NCI-H446 (cell line): ENCODE data around the gene ARRDC2.
A peak's percentile ranks its signal among the peaks of the same experiment; 100 is the strongest.

Experiments used
- DNase-seq, 2 experiments: peaks; one replicate each; lab custom pipeline; 2025; lab: John Stamatoyannopoulos, UW

ARRDC2 gene

GRCh38 chr19:18058208-18059009 is 50.4 kb downstream of the ARRDC2 start:
- peak; percentile 63 to 86 for DNase-seq

- DNase-seq: no peak
These were observed 51.3 kb downstream of the ARRDC2 start for GRCh38 chr19:18059297-18059696.

GRCh38 chr19:18059902-18060301 is 51.9 kb downstream of the ARRDC2 start:
- no peak for DNase-seq

- peak in 1 of 2 experiments; percentile 30 for DNase-seq
These were observed 52.5 kb downstream of the ARRDC2 start for GRCh38 chr19:18060472-18060871.

GRCh38 chr19:18062028-18062427 is 54.1 kb downstream of the ARRDC2 start:
- no peak for DNase-seq

GRCh38 chr19:18063463-18063862 is 55.5 kb downstream of the ARRDC2 start:
- DNase-seq: no peak
